ENCODE measurements around the gene PLCH1. TPM values are rescaled to one million over a fixed set of nuclear protein-coding genes. Genes with fewer than 3 reads are reported as not detected.
A peak's percentile ranks its signal among the peaks of the same experiment; 100 is the strongest.

PLCH1 gene
- total and polyA plus RNA-seq, 9 of the 15 experiments (the other 6 are each of a cell fraction or from before 2014, with no cell fraction given) = 0.17 to 0.62 (median 0.40) TPM

DNA sequence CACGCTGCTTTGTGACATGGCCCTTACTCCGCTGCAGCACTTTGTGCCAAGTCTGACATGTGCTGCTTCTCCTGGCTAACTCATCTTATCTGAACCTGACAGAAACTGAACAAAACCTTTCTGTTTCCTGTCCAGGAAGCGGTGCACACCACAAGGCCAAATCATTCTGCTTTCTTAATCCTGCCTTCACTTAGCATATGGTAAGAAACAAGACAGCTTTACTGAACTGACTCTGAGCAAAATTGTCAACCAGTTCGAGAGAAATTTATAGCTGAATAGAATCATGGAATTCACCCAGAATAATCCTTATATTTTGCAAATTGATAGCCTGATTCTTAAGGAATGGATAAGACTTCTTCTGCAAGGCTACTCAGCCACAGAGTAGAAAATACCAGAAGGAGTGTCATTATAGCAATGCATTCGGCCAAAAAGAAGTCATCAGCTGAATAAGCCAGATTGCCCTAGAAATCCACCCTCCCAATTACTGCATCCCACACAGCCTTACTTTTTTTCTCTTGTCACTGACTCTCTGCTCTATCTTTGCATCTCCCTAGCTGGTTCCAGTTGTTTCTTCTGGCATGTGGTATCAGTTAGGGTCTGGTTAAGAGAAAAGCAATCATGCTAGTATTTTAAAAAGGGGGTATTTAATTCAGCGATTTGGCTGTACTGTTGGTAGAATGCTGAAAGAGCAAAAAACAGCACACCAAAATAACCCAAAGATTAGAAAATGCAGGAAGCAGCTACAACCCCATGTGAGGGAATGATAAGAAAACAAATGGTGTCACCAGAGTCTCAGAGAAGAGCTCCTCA is 409.8 kb downstream of the PLCH1 start (continued):
- TF ChIP-seq HDAC1 (IDR thresholded peaks at IDR 0.05) = peak in 1 of 2 experiments; percentile 80; a peak in 3 of 4 replicates
- no peak for TF ChIP-seq ZKSCAN3 (CRISPR knock-in tag; IDR thresholded peaks at IDR 0.05)
- TF ChIP-seq, protein P1, sequence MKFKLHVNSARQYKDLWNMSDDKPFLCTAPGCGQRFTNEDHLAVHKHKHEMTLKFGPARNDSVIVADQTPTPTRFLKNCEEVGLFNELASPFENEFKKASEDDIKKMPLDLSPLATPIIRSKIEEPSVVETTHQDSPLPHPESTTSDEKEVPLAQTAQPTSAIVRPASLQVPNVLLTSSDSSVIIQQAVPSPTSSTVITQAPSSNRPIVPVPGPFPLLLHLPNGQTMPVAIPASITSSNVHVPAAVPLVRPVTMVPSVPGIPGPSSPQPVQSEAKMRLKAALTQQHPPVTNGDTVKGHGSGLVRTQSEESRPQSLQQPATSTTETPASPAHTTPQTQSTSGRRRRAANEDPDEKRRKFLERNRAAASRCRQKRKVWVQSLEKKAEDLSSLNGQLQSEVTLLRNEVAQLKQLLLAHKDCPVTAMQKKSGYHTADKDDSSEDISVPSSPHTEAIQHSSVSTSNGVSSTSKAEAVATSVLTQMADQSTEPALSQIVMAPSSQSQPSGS (CRISPR knock-in tag; IDR thresholded peaks at IDR 0.05) = no peak
- TF ChIP-seq PHF20 (IDR thresholded peaks at IDR 0.05; ENCODE audit: partially characterized antibody) = no peak
- TF ChIP-seq HCFC1 (IDR thresholded peaks at IDR 0.05; ENCODE audit: low read depth, low read length) = no peak
- peak; percentile 62 for TF ChIP-seq ZNF431 (CRISPR knock-in tag; IDR thresholded peaks at IDR 0.05)
- no peak for TF ChIP-seq PHB (CRISPR knock-in tag; IDR thresholded peaks at IDR 0.05)
- TF ChIP-seq, protein P2, sequence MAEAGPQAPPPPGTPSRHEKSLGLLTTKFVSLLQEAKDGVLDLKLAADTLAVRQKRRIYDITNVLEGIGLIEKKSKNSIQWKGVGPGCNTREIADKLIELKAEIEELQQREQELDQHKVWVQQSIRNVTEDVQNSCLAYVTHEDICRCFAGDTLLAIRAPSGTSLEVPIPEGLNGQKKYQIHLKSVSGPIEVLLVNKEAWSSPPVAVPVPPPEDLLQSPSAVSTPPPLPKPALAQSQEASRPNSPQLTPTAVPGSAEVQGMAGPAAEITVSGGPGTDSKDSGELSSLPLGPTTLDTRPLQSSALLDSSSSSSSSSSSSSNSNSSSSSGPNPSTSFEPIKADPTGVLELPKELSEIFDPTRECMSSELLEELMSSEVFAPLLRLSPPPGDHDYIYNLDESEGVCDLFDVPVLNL (CRISPR knock-in tag; IDR thresholded peaks at IDR 0.05; ENCODE audit: low read depth) = no peak
- no peak for TF ChIP-seq BMI1 (IDR thresholded peaks at IDR 0.05; ENCODE audit: low read length)
- TF ChIP-seq, protein P3, sequence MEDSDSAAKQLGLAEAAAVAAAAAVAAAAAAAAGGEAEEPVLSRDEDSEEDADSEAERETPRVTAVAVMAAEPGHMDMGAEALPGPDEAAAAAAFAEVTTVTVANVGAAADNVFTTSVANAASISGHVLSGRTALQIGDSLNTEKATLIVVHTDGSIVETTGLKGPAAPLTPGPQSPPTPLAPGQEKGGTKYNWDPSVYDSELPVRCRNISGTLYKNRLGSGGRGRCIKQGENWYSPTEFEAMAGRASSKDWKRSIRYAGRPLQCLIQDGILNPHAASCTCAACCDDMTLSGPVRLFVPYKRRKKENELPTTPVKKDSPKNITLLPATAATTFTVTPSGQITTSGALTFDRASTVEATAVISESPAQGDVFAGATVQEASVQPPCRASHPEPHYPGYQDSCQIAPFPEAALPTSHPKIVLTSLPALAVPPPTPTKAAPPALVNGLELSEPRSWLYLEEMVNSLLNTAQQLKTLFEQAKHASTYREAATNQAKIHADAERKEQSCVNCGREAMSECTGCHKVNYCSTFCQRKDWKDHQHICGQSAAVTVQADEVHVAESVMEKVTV (CRISPR knock-in tag; IDR thresholded peaks at IDR 0.05) = 0 out of 2 replicates have a peak, but pooled peaks have one; percentile 8
- TF ChIP-seq KDM1A (IDR thresholded peaks at IDR 0.05) = peak; percentile 77 to 85
- TF ChIP-seq, protein P4, sequence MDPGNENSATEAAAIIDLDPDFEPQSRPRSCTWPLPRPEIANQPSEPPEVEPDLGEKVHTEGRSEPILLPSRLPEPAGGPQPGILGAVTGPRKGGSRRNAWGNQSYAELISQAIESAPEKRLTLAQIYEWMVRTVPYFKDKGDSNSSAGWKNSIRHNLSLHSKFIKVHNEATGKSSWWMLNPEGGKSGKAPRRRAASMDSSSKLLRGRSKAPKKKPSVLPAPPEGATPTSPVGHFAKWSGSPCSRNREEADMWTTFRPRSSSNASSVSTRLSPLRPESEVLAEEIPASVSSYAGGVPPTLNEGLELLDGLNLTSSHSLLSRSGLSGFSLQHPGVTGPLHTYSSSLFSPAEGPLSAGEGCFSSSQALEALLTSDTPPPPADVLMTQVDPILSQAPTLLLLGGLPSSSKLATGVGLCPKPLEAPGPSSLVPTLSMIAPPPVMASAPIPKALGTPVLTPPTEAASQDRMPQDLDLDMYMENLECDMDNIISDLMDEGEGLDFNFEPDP (CRISPR knock-in tag; IDR thresholded peaks at IDR 0.05) = no peak
- TF ChIP-seq, protein P5, sequence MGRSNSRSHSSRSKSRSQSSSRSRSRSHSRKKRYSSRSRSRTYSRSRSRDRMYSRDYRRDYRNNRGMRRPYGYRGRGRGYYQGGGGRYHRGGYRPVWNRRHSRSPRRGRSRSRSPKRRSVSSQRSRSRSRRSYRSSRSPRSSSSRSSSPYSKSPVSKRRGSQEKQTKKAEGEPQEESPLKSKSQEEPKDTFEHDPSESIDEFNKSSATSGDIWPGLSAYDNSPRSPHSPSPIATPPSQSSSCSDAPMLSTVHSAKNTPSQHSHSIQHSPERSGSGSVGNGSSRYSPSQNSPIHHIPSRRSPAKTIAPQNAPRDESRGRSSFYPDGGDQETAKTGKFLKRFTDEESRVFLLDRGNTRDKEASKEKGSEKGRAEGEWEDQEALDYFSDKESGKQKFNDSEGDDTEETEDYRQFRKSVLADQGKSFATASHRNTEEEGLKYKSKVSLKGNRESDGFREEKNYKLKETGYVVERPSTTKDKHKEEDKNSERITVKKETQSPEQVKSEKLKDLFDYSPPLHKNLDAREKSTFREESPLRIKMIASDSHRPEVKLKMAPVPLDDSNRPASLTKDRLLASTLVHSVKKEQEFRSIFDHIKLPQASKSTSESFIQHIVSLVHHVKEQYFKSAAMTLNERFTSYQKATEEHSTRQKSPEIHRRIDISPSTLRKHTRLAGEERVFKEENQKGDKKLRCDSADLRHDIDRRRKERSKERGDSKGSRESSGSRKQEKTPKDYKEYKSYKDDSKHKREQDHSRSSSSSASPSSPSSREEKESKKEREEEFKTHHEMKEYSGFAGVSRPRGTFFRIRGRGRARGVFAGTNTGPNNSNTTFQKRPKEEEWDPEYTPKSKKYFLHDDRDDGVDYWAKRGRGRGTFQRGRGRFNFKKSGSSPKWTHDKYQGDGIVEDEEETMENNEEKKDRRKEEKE (IDR thresholded peaks at IDR 0.05; ENCODE audit: borderline replicate concordance in 1 of 2, control insufficient read depth in 1 of 2, low read depth in 2 of 2, low read length in 1 of 2) = no peak
- peak; percentile 41; the same call in 1 of the 2 replicates for TF ChIP-seq TOE1 (IDR thresholded peaks at IDR 0.05; ENCODE audit: borderline replicate concordance)
- TF ChIP-seq TOE1 (CRISPR knock-in tag; IDR thresholded peaks at IDR 0.05; ENCODE audit: borderline replicate concordance, low read depth) = no peak
- TF ChIP-seq, protein P6, sequence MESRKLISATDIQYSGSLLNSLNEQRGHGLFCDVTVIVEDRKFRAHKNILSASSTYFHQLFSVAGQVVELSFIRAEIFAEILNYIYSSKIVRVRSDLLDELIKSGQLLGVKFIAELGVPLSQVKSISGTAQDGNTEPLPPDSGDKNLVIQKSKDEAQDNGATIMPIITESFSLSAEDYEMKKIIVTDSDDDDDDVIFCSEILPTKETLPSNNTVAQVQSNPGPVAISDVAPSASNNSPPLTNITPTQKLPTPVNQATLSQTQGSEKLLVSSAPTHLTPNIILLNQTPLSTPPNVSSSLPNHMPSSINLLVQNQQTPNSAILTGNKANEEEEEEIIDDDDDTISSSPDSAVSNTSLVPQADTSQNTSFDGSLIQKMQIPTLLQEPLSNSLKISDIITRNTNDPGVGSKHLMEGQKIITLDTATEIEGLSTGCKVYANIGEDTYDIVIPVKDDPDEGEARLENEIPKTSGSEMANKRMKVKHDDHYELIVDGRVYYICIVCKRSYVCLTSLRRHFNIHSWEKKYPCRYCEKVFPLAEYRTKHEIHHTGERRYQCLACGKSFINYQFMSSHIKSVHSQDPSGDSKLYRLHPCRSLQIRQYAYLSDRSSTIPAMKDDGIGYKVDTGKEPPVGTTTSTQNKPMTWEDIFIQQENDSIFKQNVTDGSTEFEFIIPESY (CRISPR knock-in tag; IDR thresholded peaks at IDR 0.05) = peak; percentile 79; the same call in 1 of the 2 replicates

Data from K562 (cell line).